HCT116 (cell line): ENCODE measurements around the gene PNN. TPM values are rescaled to one million over a fixed set of nuclear protein-coding genes. Genes with fewer than 3 reads are reported as not detected.
"Not testable (repeated sequence)": the region's sequence is repeated elsewhere in the genome, so short reads cannot be mapped to it uniquely, and the experiment has no call there.

Experiments used
- ATAC-seq: fragments of 200-7000 bp; cut with Tn5 transposase; 2 replicates; pipeline ENCODE4 v1.9.1; 2020; ENCODE audit warnings: mild to moderate bottlenecking, moderate library complexity
- BruUV-seq: library from RNA; stranded (reverse); fragments of 400-500 nt; replicated peaks from 2 replicates; lab custom pipeline; 2021; lab: Mats Ljungman, UMichigan
- CTCF ChIA-PET: fragments of 300-600 bp; sonication (Branson Sonifier 250); formaldehyde crosslinking; loops from one replicate; lab custom pipeline; 2021; ENCODE audit warnings: antibody characterized with exemption; lab: Charles Lee
- POLR2A ChIA-PET: fragments of 300-600, 350-600 bp; sonication (Branson Sonifier 250); formaldehyde crosslinking; loops from one replicate; lab custom pipeline; 2021; ENCODE audit warnings: antibody characterized with exemption; lab: Charles Lee
- RAD21 ChIA-PET, 2 experiments: fragments of 300-600 bp; sonication (Branson Sonifier 250); formaldehyde crosslinking; loops; one replicate each; lab custom pipeline; 2023; ENCODE audit warnings: low total read pairs in 2 of 2; ENCODE audit not compliant: uncharacterized antibody in 2 of 2, unreplicated experiment in 2 of 2, low non-redundant PET in 1 of 2; lab: Charles Lee
- DNase-seq: peaks from one replicate; pipeline ENCODE4 v3.0.0-alpha.2; 2010; ENCODE audit warnings: low read depth, low spot score
- H2AFZ ChIP-seq: fragments of 200-600 bp; shearing (Covaris generic), sonication (generic); 2 replicates; pipeline ENCODE4 v1.6.1; 2017; ENCODE audit warnings: low read depth, mixed run types, mixed read lengths, antibody characterized with exemption, low read length; ENCODE audit not compliant: poor library complexity, severe bottlenecking
- H3K27ac ChIP-seq: 2 replicates; pipeline ENCODE4 v1.5.1; 2012; ENCODE audit warnings: low read depth, low read length
- H3K27me3 ChIP-seq: fragments of 200-600 bp; sonication (generic); 2 replicates; pipeline ENCODE4 v1.6.1; 2016; ENCODE audit warnings: mixed run types, low read length, mixed read lengths; ENCODE audit not compliant: insufficient read depth
- H3K36me3 ChIP-seq, 2 experiments: fragments of 200-500 bp in 1 of 2; fragments of 200-600 bp in 1 of 2; sonication (Bioruptor generic) in 1 of 2; sonication (generic) in 1 of 2; 2 replicates each; pipeline versions ENCODE4 v1.5.1 to v1.6.1; 2014 to 2016; ENCODE audit warnings: low read length in 2 of 2, inconsistent platforms in 1 of 2, mixed read lengths in 1 of 2, mixed run types in 1 of 2; ENCODE audit not compliant: insufficient read depth in 2 of 2, control insufficient read depth in 1 of 2
- H3K4me1 ChIP-seq, 2 experiments: fragments of 200-600 bp in 1 of 2; sonication (generic) in 1 of 2; 2 replicates each; pipeline versions ENCODE4 v1.5.1 to v1.6.1; 2012 to 2017; ENCODE audit warnings: low read length in 2 of 2, inconsistent platforms in 1 of 2, mild to moderate bottlenecking in 1 of 2, mixed read lengths in 1 of 2, mixed run types in 1 of 2, moderate library complexity in 1 of 2; ENCODE audit not compliant: insufficient read depth in 2 of 2, control insufficient read depth in 1 of 2
- H3K4me2 ChIP-seq: fragments of 200-600 bp; sonication (generic); 2 replicates; pipeline ENCODE4 v1.6.1; 2017; ENCODE audit warnings: mixed run types, low read length, mixed read lengths
- H3K4me3 ChIP-seq, 2 experiments: fragments of 200-600 bp in 1 of 2; sonication (generic) in 1 of 2; replicated peaks in 1 of 2; 2 replicates each; pipeline ENCODE4 v1.5.1; 2011 to 2016; ENCODE audit warnings: low read length in 2 of 2, control low read depth in 1 of 2, low read depth in 1 of 2, mild to moderate bottlenecking in 1 of 2, mixed read lengths in 1 of 2, mixed run types in 1 of 2
- H3K79me2 ChIP-seq: fragments of 200-600 bp; sonication (generic); 2 replicates; pipeline ENCODE4 v1.6.1; 2017; ENCODE audit warnings: mild to moderate bottlenecking, mixed run types, low read length, moderate library complexity, mixed read lengths; ENCODE audit not compliant: insufficient read depth
- H3K9ac ChIP-seq: fragments of 200-600 bp; sonication (generic); 2 replicates; pipeline ENCODE4 v1.6.1; 2016; ENCODE audit warnings: low read length, mixed read lengths
- H3K9me2 ChIP-seq: fragments of 200-600 bp; sonication (generic), shearing (Covaris generic); 2 replicates; pipeline ENCODE4 v1.6.1; 2017; ENCODE audit warnings: mixed run types, mild to moderate bottlenecking, moderate library complexity; ENCODE audit not compliant: insufficient read depth
- H3K9me3 ChIP-seq, 2 experiments: fragments of 200-500 bp in 1 of 2; fragments of 200-600 bp in 1 of 2; sonication (Bioruptor generic) in 1 of 2; sonication (generic) in 1 of 2; 2 replicates each; pipeline ENCODE4 v1.6.1; 2014 to 2017; ENCODE audit warnings: low read length in 2 of 2, mixed read lengths in 2 of 2, inconsistent platforms in 1 of 2, low read depth in 1 of 2, mild to moderate bottlenecking in 1 of 2, mixed run types in 1 of 2, moderate library complexity in 1 of 2; ENCODE audit not compliant: control insufficient read depth in 1 of 2, insufficient read depth in 1 of 2
- H4K20me1 ChIP-seq: fragments of 200-600 bp; sonication (generic), shearing (Covaris generic); 2 replicates; pipeline ENCODE4 v1.6.1; 2017; ENCODE audit warnings: mixed run types, mild to moderate bottlenecking, moderate library complexity; ENCODE audit not compliant: insufficient read depth
- CEBPB ChIP-seq: IDR thresholded peaks from 2 replicates; pipeline ENCODE4 v1.6.1; 2012; ENCODE audit warnings: low read depth
- EGR1 ChIP-seq: IDR thresholded peaks from 2 replicates; pipeline ENCODE4 v1.6.1; 2012; ENCODE audit warnings: low read depth
- ELF1 ChIP-seq: IDR thresholded peaks from 2 replicates; pipeline ENCODE4 v1.6.1; 2012; ENCODE audit warnings: low read depth, borderline replicate concordance
- EZH2phosphoT487 ChIP-seq: fragments of 200-600 bp; IDR thresholded peaks from 2 replicates; pipeline ENCODE4 v1.6.1; 2018; ENCODE audit warnings: antibody characterized with exemption, borderline replicate concordance
- JUND ChIP-seq: IDR thresholded peaks from 2 replicates; pipeline ENCODE4 v1.6.1; 2012
- POLR2AphosphoS5 ChIP-seq: IDR thresholded peaks from 2 replicates; pipeline ENCODE4 v1.6.1; 2011; ENCODE audit warnings: mild to moderate bottlenecking, low read depth, low read length, moderate library complexity
- RAD21 ChIP-seq: IDR thresholded peaks from 2 replicates; pipeline ENCODE4 v1.6.1; 2012; ENCODE audit warnings: low read depth, mild to moderate bottlenecking
- SIN3A ChIP-seq: IDR thresholded peaks from 2 replicates; pipeline ENCODE4 v1.6.1; 2012; ENCODE audit warnings: low read depth
- SRF ChIP-seq: IDR thresholded peaks from 2 replicates; pipeline ENCODE4 v1.6.1; 2012; ENCODE audit warnings: low read depth
- TCF7L2 ChIP-seq: IDR thresholded peaks from 2 replicates; pipeline ENCODE4 v1.7.0; 2011; ENCODE audit warnings: borderline replicate concordance, inconsistent platforms; ENCODE audit not compliant: insufficient read depth, insufficient read length; ENCODE audit errors: extremely low read depth
- YY1 ChIP-seq: IDR thresholded peaks from 2 replicates; pipeline ENCODE4 v1.6.1; 2011; ENCODE audit warnings: low read length, low read depth, moderate library complexity, mild to moderate bottlenecking; ENCODE audit not compliant: insufficient replicate concordance; ENCODE audit errors: extremely low read depth
- ZNF274 ChIP-seq: fragments of 200-500 bp; sonication (Bioruptor generic); IDR thresholded peaks from 2 replicates; pipeline ENCODE4 v1.6.1; 2014; ENCODE audit warnings: mild to moderate bottlenecking, low read depth, low read length, inconsistent platforms
- intact Hi-C: fragments of 100-400 bp; cut with micrococcal nuclease; formaldehyde crosslinking; loops from 2 replicates; pipeline ENCODE4 v1.10.0; 2022
- total RNA-seq: library from RNA; stranded (reverse); gene quantifications from one replicate; pipeline ENCODE4 v1.2.1, GENCODE V29; 2021; ENCODE audit not compliant: unreplicated experiment
- TF ChIP-seq, protein P1 (sequence below), 3 experiments: fragments of 200-600 bp in 1 of 3; sonication (generic) in 1 of 3; IDR thresholded peaks in 2 of 3; conservative IDR thresholded peaks in 1 of 3; 2 replicates each; pipeline ENCODE4 v1.5.1; 2012 to 2017; ENCODE audit warnings: low read depth in 2 of 3, low read length in 2 of 3, antibody characterized with exemption in 1 of 3, borderline replicate concordance in 1 of 3, control low read depth in 1 of 3, mild to moderate bottlenecking in 1 of 3, mixed read lengths in 1 of 3, mixed run types in 1 of 3, moderate library complexity in 1 of 3; ENCODE audit not compliant: insufficient read depth in 1 of 3
- TF ChIP-seq, protein P2 (sequence below): IDR thresholded peaks from 2 replicates; pipeline ENCODE4 v1.6.1; 2011; ENCODE audit warnings: mild to moderate bottlenecking, low read length, moderate library complexity; ENCODE audit not compliant: insufficient replicate concordance; ENCODE audit errors: extremely low read depth

Gene PNN
- total RNA-seq, 1 experiment from 2014 or later: 97.9 TPM

DNA sequence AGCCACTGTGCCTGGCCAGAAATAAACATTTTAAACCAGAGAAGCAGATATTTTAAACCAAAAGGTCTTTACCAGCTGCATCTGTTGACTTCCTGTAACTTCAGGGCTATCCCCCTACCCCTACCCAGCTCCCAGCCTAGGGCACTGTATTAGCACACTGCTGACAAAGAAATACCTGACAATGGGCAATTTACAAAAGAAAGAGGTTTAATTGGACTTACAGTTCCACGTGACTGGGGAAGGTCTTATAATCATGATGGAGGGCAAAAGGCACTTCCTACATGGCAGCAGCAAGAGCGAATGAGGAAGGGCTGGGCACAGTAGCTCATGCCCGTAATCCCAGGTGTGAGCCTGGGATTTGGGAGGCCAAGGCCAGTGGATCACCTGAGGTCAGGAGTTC lies 34.9 kb upstream of the PNN start:
- H3K27ac ChIP-seq: no peak overlapping the region
- no peak overlapping the region for H2AFZ ChIP-seq
- no peak for TF ChIP-seq SRF
- no peak for TF ChIP-seq SIN3A
- TF ChIP-seq JUND: no peak
- no peak for TF ChIP-seq RAD21
- no peak for TF ChIP-seq POLR2AphosphoS5
- no peak for TF ChIP-seq EZH2phosphoT487
- TF ChIP-seq, protein P1, sequence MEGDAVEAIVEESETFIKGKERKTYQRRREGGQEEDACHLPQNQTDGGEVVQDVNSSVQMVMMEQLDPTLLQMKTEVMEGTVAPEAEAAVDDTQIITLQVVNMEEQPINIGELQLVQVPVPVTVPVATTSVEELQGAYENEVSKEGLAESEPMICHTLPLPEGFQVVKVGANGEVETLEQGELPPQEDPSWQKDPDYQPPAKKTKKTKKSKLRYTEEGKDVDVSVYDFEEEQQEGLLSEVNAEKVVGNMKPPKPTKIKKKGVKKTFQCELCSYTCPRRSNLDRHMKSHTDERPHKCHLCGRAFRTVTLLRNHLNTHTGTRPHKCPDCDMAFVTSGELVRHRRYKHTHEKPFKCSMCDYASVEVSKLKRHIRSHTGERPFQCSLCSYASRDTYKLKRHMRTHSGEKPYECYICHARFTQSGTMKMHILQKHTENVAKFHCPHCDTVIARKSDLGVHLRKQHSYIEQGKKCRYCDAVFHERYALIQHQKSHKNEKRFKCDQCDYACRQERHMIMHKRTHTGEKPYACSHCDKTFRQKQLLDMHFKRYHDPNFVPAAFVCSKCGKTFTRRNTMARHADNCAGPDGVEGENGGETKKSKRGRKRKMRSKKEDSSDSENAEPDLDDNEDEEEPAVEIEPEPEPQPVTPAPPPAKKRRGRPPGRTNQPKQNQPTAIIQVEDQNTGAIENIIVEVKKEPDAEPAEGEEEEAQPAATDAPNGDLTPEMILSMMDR (IDR thresholded peaks at IDR 0.05 in 2 of 3, conservative IDR thresholded peaks at IDR 0.05 in 1 of 3; ENCODE audit: borderline replicate concordance in 1 of 3, insufficient read depth in 1 of 3, low read depth in 2 of 3, low read length in 2 of 3): no peak
- no peak for TF ChIP-seq YY1
- TF ChIP-seq TCF7L2: no peak
- TF ChIP-seq, protein P2, sequence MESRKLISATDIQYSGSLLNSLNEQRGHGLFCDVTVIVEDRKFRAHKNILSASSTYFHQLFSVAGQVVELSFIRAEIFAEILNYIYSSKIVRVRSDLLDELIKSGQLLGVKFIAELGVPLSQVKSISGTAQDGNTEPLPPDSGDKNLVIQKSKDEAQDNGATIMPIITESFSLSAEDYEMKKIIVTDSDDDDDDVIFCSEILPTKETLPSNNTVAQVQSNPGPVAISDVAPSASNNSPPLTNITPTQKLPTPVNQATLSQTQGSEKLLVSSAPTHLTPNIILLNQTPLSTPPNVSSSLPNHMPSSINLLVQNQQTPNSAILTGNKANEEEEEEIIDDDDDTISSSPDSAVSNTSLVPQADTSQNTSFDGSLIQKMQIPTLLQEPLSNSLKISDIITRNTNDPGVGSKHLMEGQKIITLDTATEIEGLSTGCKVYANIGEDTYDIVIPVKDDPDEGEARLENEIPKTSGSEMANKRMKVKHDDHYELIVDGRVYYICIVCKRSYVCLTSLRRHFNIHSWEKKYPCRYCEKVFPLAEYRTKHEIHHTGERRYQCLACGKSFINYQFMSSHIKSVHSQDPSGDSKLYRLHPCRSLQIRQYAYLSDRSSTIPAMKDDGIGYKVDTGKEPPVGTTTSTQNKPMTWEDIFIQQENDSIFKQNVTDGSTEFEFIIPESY: no peak
- no peak for TF ChIP-seq ZNF274
- TF ChIP-seq EGR1: no peak
- TF ChIP-seq ELF1: no peak
- TF ChIP-seq CEBPB: no peak
- TF ChIP-seq, all 23 proteins: peak for 0
- Histone ChIP-seq H3K4me2 (no peak overlapping the region), H3K4me1 (no peaks in the 10 kb centered on the region), H3K79me2 (no peaks in the 10 kb centered on the region), H3K36me3 (peaks cover 14 to 20% of the 10 kb centered on the region in 2 experiments; a peak in 2 of 4 replicates), H4K20me1 (no peaks in the 10 kb centered on the region), H3K9ac (no peak overlapping the region), H3K9me2 (no peaks in the 10 kb centered on the region), H3K9me3 (no peaks in the 10 kb centered on the region; a peak in 1 of 4 replicates), H3K4me3 (no peak overlapping the region), H3K27me3 (no peaks in the 10 kb centered on the region)
- ChIA-PET POLR2A (no interaction called here), CTCF (no interaction called here), RAD21 (interaction anchor here in 1 of 2 experiments (0.6 to 0.9 kb wide), 2 partner anchors 35 to 203 kb away, joined by 3 read pairs; no protein-coding TSS in a partner anchor)
- ATAC-seq: no peak
- no TSS peak for BruUV-seq
- no peak for DNase-seq
- intact Hi-C loops: no loop called here

DNA sequence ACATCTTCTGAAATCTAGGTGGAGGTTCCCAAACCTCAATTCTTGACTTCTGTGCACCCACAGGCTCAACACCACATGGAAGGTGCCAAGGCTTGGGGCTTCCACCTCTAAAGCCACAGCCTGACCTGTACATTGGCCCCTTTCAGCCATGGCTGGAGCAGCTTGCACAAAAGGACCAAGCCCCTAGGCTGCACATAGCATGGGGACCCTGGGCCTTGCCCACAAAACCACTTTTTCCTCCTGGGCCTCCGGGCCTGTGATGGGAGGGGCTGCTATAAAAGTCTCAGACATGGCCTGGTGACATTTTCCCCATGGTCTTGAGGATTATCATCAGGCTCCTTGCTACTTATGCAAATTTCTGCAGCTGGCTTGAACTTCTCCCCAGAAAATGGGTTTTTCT lies 33.4 kb upstream of the PNN start:
- H3K9ac ChIP-seq, H3K27me3 ChIP-seq, CTCF ChIA-PET, intact Hi-C loops, H3K9me2 ChIP-seq, ATAC-seq, H3K79me2 ChIP-seq, DNase-seq, H2AFZ ChIP-seq, H3K4me1 ChIP-seq, H3K9me3 ChIP-seq, H3K4me3 ChIP-seq, RAD21 ChIA-PET, POLR2A ChIA-PET, H3K4me2 ChIP-seq, BruUV-seq, H3K27ac ChIP-seq, H4K20me1 ChIP-seq: not testable (repeated sequence)
- H3K36me3 ChIP-seq: peaks cover 14 to 15% of the 10 kb centered on the region in 2 experiments; a peak in 2 of 4 replicates
